OCI-LY3 (cell line): ENCODE data around the gene MPND.

ENCODE experiments used
- H2AFZ ChIP-seq: fragments of 200-600, 300-600 bp; shearing (Covaris generic); 2 replicates; pipeline ENCODE4 v1.6.0; 2014; ENCODE audit warnings: antibody characterized with exemption, low read depth, low read length
- H3K27ac ChIP-seq: fragments of 200-600, 300-600 bp; sonication (generic); 2 replicates; pipeline ENCODE4 v1.5.1; 2014; ENCODE audit warnings: mild to moderate bottlenecking, low read length, moderate library complexity, mixed read lengths
- H3K27me3 ChIP-seq: fragments of 200-600, 300-600 bp; sonication (generic); 2 replicates; pipeline ENCODE4 v1.6.1; 2014; ENCODE audit warnings: low read depth, low read length, mixed read lengths
- H3K36me3 ChIP-seq: fragments of 200-600, 300-600 bp; sonication (generic); replicated peaks from 2 replicates; pipeline ENCODE3; 2014; ENCODE audit warnings: low read depth, low read length, mixed read lengths
- H3K4me1 ChIP-seq: fragments of 300-600, 200-600 bp; sonication (generic); 2 replicates; pipeline ENCODE4 v1.6.1; 2014; ENCODE audit warnings: low read length, mixed read lengths
- H3K4me2 ChIP-seq: fragments of 200-600, 300-600 bp; sonication (generic); 2 replicates; pipeline ENCODE4 v1.6.1; 2014; ENCODE audit warnings: low read length, mixed read lengths
- H3K4me3 ChIP-seq: fragments of 300-600, 200-600 bp; sonication (generic); 2 replicates; pipeline ENCODE4 v1.5.1; 2014; ENCODE audit warnings: antibody characterized with exemption, mild to moderate bottlenecking, low read length, moderate library complexity
- H3K79me2 ChIP-seq: fragments of 300-600, 200-600 bp; shearing (Covaris generic); 2 replicates; pipeline ENCODE4 v1.6.1; 2014; ENCODE audit warnings: mild to moderate bottlenecking, low read length, mixed read lengths
- H3K9ac ChIP-seq: fragments of 300-600, 200-600 bp; shearing (Covaris generic); 2 replicates; pipeline ENCODE4 v1.6.0; 2014; ENCODE audit warnings: mild to moderate bottlenecking, low read length, moderate library complexity
- H3K9me3 ChIP-seq: fragments of 200-600, 300-600 bp; shearing (Covaris generic); 2 replicates; pipeline ENCODE4 v1.6.1; 2014; ENCODE audit warnings: low read length, mixed read lengths; ENCODE audit not compliant: insufficient read depth
- H4K20me1 ChIP-seq: fragments of 200-600, 300-600 bp; sonication (generic); 2 replicates; pipeline ENCODE4 v1.6.1; 2016; ENCODE audit warnings: low read length, mixed read lengths; ENCODE audit not compliant: insufficient read depth
- CTCF ChIP-seq: fragments of 200-600, 300-600 bp; sonication (generic); IDR thresholded peaks from 2 replicates; pipeline ENCODE4 v1.5.1; 2014; ENCODE audit warnings: antibody characterized with exemption, low read length, low read depth
- EZH2phosphoT487 ChIP-seq: fragments of 200-600 bp; shearing (Covaris generic); IDR thresholded peaks from 2 replicates; pipeline ENCODE4 v1.6.1; 2018; ENCODE audit warnings: antibody characterized with exemption, mixed run types, low read depth

MPND gene

GRCh38 chr19:4386041-4386782, 42.9 kb downstream of the MPND start:
- Histone ChIP-seq H3K4me2 (no peak overlapping the region), H3K27ac (no peak overlapping the region), H3K36me3 (peaks cover 19% of the 10 kb centered on the region), H3K79me2 (peaks cover 73% of the 10 kb centered on the region), H3K4me3 (no peak overlapping the region), H3K9me3 (no peaks in the 10 kb centered on the region), H3K9ac (no peak overlapping the region), H2AFZ (no peak overlapping the region), H3K4me1 (peaks cover 10% of the 10 kb centered on the region), H4K20me1 (peaks cover 74% of the 10 kb centered on the region), H3K27me3 (peaks cover 5% of the 10 kb centered on the region; the same call in 1 of the 2 replicates)
- TF ChIP-seq EZH2phosphoT487 (no peak), CTCF (no peak)

DNA sequence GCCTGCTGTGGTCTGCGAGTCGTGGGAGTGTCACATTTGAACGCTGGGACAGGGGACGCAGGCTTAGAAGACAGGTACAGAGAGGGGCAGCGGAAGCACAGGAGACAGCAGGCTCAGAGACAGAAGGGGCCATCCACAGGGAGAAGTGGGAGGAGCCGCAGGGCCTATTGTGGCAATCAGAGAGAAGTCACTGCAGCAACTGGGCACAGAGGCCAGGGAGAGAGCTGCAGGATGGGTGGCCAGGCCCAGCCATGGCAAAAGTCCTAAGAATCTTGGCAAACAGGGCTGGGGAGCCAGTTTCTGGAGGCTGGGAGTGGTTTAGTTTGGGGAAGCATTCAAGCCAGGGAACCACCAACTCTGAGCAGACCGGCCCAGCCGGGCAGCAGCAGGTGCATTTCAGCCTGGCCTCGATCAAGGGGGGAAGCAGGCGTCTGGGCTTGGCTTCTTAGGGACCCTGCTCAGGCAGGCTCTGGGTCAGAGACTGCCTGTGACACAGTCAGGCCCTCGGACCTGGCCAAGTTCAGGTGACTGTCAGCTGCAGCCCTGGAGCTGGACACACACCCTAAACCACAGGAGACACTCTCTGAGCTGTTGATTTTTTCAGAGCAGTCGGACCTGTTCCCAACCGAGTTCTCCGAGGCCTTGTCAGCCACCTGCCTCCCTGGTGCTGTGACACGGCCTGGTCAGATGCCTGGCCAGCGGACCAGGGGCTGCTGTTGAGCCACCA, 45.1 kb downstream of the MPND start:
- no peak for TF ChIP-seq EZH2phosphoT487
- no peak for TF ChIP-seq CTCF
- peaks cover 81% of the 10 kb centered on the region for H4K20me1 ChIP-seq
- H3K36me3 ChIP-seq = peaks cover 12% of the 10 kb centered on the region
- no peak overlapping the region for H3K4me3 ChIP-seq
- H3K27ac ChIP-seq = no peak overlapping the region
- no peak overlapping the region for H3K9ac ChIP-seq
- H3K9me3 ChIP-seq = no peaks in the 10 kb centered on the region
- H3K79me2 ChIP-seq = peaks cover 84% of the 10 kb centered on the region
- no peaks in the 10 kb centered on the region for H3K27me3 ChIP-seq
- no peak overlapping the region for H3K4me2 ChIP-seq
- H2AFZ ChIP-seq = no peak overlapping the region
- no peaks in the 10 kb centered on the region for H3K4me1 ChIP-seq

GRCh38 chr19:4389064-4389375, 45.7 kb downstream of the MPND start:
- Histone ChIP-seq H3K9ac (no peak overlapping the region), H3K9me3 (no peaks in the 10 kb centered on the region), H3K27me3 (no peaks in the 10 kb centered on the region), H4K20me1 (peaks cover 76% of the 10 kb centered on the region), H3K27ac (no peak overlapping the region), H3K4me3 (no peak overlapping the region), H3K4me2 (no peak overlapping the region), H2AFZ (no peak overlapping the region), H3K36me3 (peaks cover 8% of the 10 kb centered on the region), H3K4me1 (no peaks in the 10 kb centered on the region), H3K79me2 (peaks cover 84% of the 10 kb centered on the region)
- TF ChIP-seq EZH2phosphoT487 (no peak), CTCF (no peak)

GRCh38 chr19:4389511-4390016, 46.2 kb downstream of the MPND start:
- no peak overlapping the region for H3K4me2 ChIP-seq
- H3K4me1 ChIP-seq = no peaks in the 10 kb centered on the region
- peaks cover 86% of the 10 kb centered on the region for H3K79me2 ChIP-seq
- H3K4me3 ChIP-seq = no peak overlapping the region
- no peaks in the 10 kb centered on the region for H3K9me3 ChIP-seq
- H2AFZ ChIP-seq = no peak overlapping the region
- no peak overlapping the region for H3K27ac ChIP-seq
- peaks cover 77% of the 10 kb centered on the region for H4K20me1 ChIP-seq
- TF ChIP-seq CTCF (no peak), EZH2phosphoT487 (no peak)
- no peaks in the 10 kb centered on the region for H3K27me3 ChIP-seq
- H3K36me3 ChIP-seq = peaks cover 8% of the 10 kb centered on the region
- H3K9ac ChIP-seq = no peak overlapping the region
